Prostate gland (tissue), 2 donors: Measurements from ENCODE around the gene TFF3.

Source experiments
- POLR2A ChIP-seq: fragments of 450-650 bp; IDR thresholded peaks from one replicate; pipeline ENCODE4 v1.6.1; 2016; ENCODE audit warnings: antibody characterized with exemption, mild to moderate bottlenecking
- TF ChIP-seq, protein P1 (sequence below), 4 experiments: fragments of 200-600 bp in 2 of 4; fragments of 450-650 bp in 2 of 4; sonication (generic) in 2 of 4; IDR thresholded peaks; 1 replicate in 3 of 4; 2 replicates in 1 of 4; pipeline ENCODE4 v1.5.1; 2016 to 2019; ENCODE audit warnings: antibody characterized with exemption in 4 of 4, mild to moderate bottlenecking in 2 of 4, moderate library complexity in 2 of 4

DNA sequence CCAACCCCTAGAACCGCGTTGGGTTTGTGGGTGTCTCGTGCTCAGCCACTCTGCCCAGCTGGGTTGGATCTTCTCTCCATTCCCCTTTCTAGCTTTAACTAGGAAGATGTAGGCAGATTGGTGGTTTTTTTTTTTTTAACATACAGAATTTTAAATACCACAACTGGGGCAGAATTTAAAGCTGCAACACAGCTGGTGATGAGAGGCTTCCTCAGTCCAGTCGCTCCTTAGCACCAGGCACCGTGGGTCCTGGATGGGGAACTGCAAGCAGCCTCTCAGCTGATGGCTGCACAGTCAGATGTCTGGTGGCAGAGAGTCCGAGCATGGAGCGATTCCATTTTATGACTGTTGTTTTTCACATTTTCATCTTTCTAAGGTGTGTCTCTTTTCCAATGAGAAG lies 18.7 kb downstream of the TFF3 start:
- TF ChIP-seq, protein P1, sequence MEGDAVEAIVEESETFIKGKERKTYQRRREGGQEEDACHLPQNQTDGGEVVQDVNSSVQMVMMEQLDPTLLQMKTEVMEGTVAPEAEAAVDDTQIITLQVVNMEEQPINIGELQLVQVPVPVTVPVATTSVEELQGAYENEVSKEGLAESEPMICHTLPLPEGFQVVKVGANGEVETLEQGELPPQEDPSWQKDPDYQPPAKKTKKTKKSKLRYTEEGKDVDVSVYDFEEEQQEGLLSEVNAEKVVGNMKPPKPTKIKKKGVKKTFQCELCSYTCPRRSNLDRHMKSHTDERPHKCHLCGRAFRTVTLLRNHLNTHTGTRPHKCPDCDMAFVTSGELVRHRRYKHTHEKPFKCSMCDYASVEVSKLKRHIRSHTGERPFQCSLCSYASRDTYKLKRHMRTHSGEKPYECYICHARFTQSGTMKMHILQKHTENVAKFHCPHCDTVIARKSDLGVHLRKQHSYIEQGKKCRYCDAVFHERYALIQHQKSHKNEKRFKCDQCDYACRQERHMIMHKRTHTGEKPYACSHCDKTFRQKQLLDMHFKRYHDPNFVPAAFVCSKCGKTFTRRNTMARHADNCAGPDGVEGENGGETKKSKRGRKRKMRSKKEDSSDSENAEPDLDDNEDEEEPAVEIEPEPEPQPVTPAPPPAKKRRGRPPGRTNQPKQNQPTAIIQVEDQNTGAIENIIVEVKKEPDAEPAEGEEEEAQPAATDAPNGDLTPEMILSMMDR (IDR thresholded peaks at IDR 0.05) = no peak
- TF ChIP-seq POLR2A = no peak
